Measurements from ENCODE around the gene POM121C. TPM values are rescaled to one million over a fixed set of nuclear protein-coding genes. Genes with fewer than 3 reads are reported as not detected.

Gene POM121C
- 33.7 to 40.5 TPM (median 38.0 TPM) in 5 replicates for total RNA-seq (2022; extraction: Qiagen RNA extraction; ENCODE audit: low read depth)

DNA sequence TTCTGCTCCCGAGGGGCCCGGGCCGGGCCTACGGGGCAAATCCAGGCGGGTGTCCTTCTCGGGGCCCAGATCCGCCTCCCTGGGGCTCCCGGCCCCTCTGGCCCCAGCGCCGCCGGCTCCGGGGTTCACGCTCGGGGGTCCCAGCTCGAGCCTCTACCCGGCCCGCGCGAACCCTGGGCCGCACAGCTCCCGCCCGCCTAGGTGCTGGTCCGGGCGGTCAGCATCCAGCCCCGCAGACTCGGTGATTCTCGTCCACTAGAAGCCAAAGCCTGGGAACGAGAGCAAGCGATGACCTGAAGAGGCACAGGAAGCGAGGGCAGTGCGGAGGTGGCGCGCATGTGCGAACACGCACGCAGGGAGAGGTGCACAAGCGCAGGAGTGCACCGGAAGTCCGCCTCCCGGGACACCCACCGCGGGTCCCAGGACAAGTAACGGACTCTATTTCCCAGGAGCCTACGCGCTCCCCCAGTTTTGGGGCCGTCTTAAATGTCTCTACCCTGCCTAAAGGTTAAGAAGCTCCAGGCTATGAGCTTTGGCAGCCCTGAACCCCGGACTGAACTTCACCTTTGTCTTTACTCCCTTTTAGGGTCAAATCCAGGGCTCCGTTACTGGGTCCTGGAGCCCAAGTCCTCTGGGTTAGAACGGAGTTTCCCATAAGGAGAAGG lies at the start of gene POM121C:
TSS of gene POM121C (minus strand) at position 321 of the 665 bp plus-strand sequence. CDS start 44,803 bp downstream, outside the sequence.

DNA sequence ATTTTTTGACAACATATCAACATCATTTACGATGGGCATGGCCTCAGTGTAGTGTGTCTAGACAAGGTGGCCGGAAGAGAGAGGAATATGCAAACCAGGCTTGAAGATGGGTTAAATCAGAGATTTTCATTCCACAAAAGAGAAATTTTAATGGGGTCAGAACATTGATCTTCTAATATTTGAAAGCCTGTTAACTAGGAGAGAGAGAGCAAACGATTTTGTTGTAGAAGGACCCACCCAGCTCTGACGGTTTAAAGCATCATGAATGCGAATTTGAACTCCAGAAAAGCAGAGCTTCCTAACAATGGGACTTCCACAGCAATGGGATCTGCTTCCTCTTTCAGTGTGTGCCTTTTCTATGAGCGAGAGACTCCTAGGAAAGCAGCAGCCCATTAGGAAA lies 5.9 kb upstream of the POM121C start, which contains the start of gene SPDYE5:
TSS of gene SPDYE5 (plus strand) at position 301 of the 400 bp plus-strand sequence. CDS start 1,728 bp downstream, outside the sequence.

DNA sequence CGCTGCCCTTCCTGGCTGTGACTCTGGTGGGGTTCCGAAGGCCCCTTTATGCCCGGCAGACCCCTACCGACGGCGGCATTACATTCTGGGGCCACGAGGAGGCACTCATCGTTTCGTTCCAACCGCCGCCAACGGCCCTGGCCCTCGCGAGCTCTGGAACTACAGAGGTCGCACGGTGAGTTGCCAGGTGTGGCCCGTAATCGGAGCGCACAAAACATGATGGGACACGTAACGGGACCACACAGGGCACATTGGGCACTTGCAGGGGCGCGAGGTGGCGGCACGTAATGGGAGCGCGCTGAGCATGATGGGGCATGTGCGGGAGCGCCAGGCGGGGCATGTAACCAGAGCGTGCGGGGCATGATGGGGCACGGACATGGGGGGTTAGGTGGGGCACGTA lies 90.8 kb downstream of the POM121C start, which contains the start of gene TRIM73:
TSS of gene TRIM73 (plus strand) at position 301 of the 400 bp plus-strand sequence. CDS start 3,305 bp downstream, outside the sequence.

Other genes with a start within 250 kb of the POM121C start
- gene TRIM73, start 90.7 kb downstream of the POM121C start, total RNA-seq (2022; extraction: Qiagen RNA extraction; ENCODE audit: low read depth), result 1.3 to 2.6 TPM (median 1.9 TPM) in 5 replicates
- not detected in 5 replicates for gene SPDYE5, start 6.0 kb upstream of the POM121C start, total RNA-seq (2022; extraction: Qiagen RNA extraction; ENCODE audit: low read depth)

Data from A549 treated with CpdA at 1 μM for 4 hours (cell line).